HepG2 (cell line): Measurements from ENCODE around the gene HELZ2. TPM values are rescaled to one million over a fixed set of nuclear protein-coding genes. Genes with fewer than 3 reads are reported as not detected.

Source experiments
- ADNP ChIP-seq: sonication (generic); formaldehyde crosslinking; IDR thresholded peaks from 2 replicates; pipeline ENCODE4 v1.4.0; 2020; ENCODE audit warnings: missing genetic modification reagents
- HDAC6 ChIP-seq: fragments of 200-600 bp; sonication (generic); IDR thresholded peaks from 2 replicates; pipeline ENCODE4 v1.7.0; 2017; ENCODE audit warnings: mild to moderate bottlenecking, antibody characterized with exemption, low read length, low read depth
- NFKB2 ChIP-seq: sonication (generic); formaldehyde crosslinking; IDR thresholded peaks from 2 replicates; pipeline ENCODE4 v1.4.0; 2020; ENCODE audit warnings: missing genetic modification reagents, borderline replicate concordance
- NR2C2 ChIP-seq: sonication (generic); formaldehyde crosslinking; IDR thresholded peaks from 2 replicates; pipeline ENCODE4 v1.4.0; 2020; ENCODE audit warnings: missing genetic modification reagents, mild to moderate bottlenecking, moderate library complexity, borderline replicate concordance
- RFXAP ChIP-seq: sonication (generic); formaldehyde crosslinking; IDR thresholded peaks from 2 replicates; pipeline ENCODE4 v1.4.0; 2020; ENCODE audit warnings: missing genetic modification reagents, borderline replicate concordance
- SAP130 ChIP-seq: IDR thresholded peaks from 2 replicates; pipeline ENCODE4 v1.6.1; 2016; ENCODE audit warnings: low read depth
- SOX6 ChIP-seq, 2 experiments: fragments of 450-650 bp in 1 of 2; sonication (generic) in 1 of 2; formaldehyde crosslinking in 1 of 2; IDR thresholded peaks; 2 replicates each; pipeline versions ENCODE4 v1.4.0 to v1.6.1; 2017 to 2020; ENCODE audit warnings: antibody characterized with exemption in 1 of 2, mild to moderate bottlenecking in 1 of 2, missing genetic modification reagents in 1 of 2
- TRAFD1 ChIP-seq: sonication (generic); formaldehyde crosslinking; IDR thresholded peaks from 2 replicates; pipeline ENCODE4 v1.5.1; 2020; ENCODE audit warnings: missing genetic modification reagents, mild to moderate bottlenecking, borderline replicate concordance
- ZBTB10 ChIP-seq: sonication (generic); formaldehyde crosslinking; IDR thresholded peaks from 2 replicates; pipeline ENCODE4 v1.4.0; 2020; ENCODE audit warnings: missing genetic modification reagents, borderline replicate concordance
- ZBTB7A ChIP-seq: sonication (generic); formaldehyde crosslinking; IDR thresholded peaks from 2 replicates; pipeline ENCODE4 v1.8.0; 2022; ENCODE audit warnings: mild to moderate bottlenecking, missing genetic modification reagents
- ZNF329 ChIP-seq: sonication (generic); formaldehyde crosslinking; IDR thresholded peaks from 2 replicates; pipeline ENCODE4 v1.9.0; 2021; ENCODE audit warnings: low read depth, mild to moderate bottlenecking, missing genetic modification reagents
- ZNF574 ChIP-seq: sonication (generic); formaldehyde crosslinking; IDR thresholded peaks from 2 replicates; pipeline ENCODE4 v1.4.0; 2020; ENCODE audit warnings: missing genetic modification reagents
- ZNF609 ChIP-seq: sonication (generic); formaldehyde crosslinking; IDR thresholded peaks from 2 replicates; pipeline ENCODE4 v1.4.0; 2020; ENCODE audit warnings: mild to moderate bottlenecking, missing genetic modification reagents, borderline replicate concordance
- ZNF883 ChIP-seq: sonication (generic); formaldehyde crosslinking; IDR thresholded peaks from 2 replicates; pipeline ENCODE4 v1.5.1; 2020; ENCODE audit warnings: mild to moderate bottlenecking, missing genetic modification reagents; ENCODE audit errors: not compliant biosample characterization
- ZZZ3 ChIP-seq: sonication (generic); formaldehyde crosslinking; IDR thresholded peaks from 2 replicates; pipeline ENCODE4 v1.4.0; 2020; ENCODE audit warnings: missing genetic modification reagents, mild to moderate bottlenecking, borderline replicate concordance
- polyA plus RNA-seq, 8 experiments: library from polyadenylated mRNA; depleted of rRNA in 3 of 8; stranded (reverse) in 7 of 8; unstranded in 1 of 8; fragments of >200 nt; fragmentation: Illumina TruSeq in 4 of 8; extraction: Trizol in 4 of 8; gene quantifications; 2 replicates each; pipeline versions ENCODE4 v1.2.1 to v1.2.3, GENCODE V29; 2011 to 2016; ENCODE audit warnings: low read depth in 4 of 8, missing spikeins in 1 of 8, mixed read lengths in 1 of 8; ENCODE audit not compliant: insufficient read depth in 1 of 8
- total RNA-seq, 5 experiments: library from RNA; depleted of rRNA; stranded (reverse); fragments of >200 nt; fragmentation: Illumina TruSeq; extraction: Trizol; gene quantifications; 2 replicates each; pipeline ENCODE4 v1.2.3, GENCODE V29; 2016; ENCODE audit warnings: low read depth in 1 of 5

Gene HELZ2
- total and polyA plus RNA-seq, 2 of the 13 experiments (the other 11 are each of a cell fraction or from before 2014, with no cell fraction given), result 9.6 to 10.1 TPM

- TF ChIP-seq TRAFD1, result peak; percentile 89; the same call in 1 of the 2 replicates
- TF ChIP-seq ZNF574 (CRISPR knock-in tag), result peak; percentile 89
- no peak for TF ChIP-seq HDAC6
- no peak for TF ChIP-seq SOX6 (IDR thresholded peaks at IDR 0.05)
- TF ChIP-seq SOX6 (CRISPR knock-in tag; IDR thresholded peaks at IDR 0.05), result peak; percentile 78
- TF ChIP-seq ZBTB10, result peak; percentile 100
- TF ChIP-seq ZNF609 (CRISPR knock-in tag), result peak; percentile 25; the same call in 1 of the 2 replicates
- TF ChIP-seq NFKB2 (CRISPR knock-in tag), result peak; percentile 97
- TF ChIP-seq ZNF883 (CRISPR knock-in tag), result peak; percentile 97
- peak; percentile 70; the same call in 1 of the 2 replicates for TF ChIP-seq ADNP (CRISPR knock-in tag)
- TF ChIP-seq ZZZ3 (CRISPR knock-in tag), result peak; percentile 80; the same call in 1 of the 2 replicates
- peak; percentile 98 for TF ChIP-seq ZBTB7A (CRISPR knock-in tag)
- TF ChIP-seq RFXAP (CRISPR knock-in tag), result peak; percentile 88
- 0 out of 2 replicates have a peak, but pooled peaks have one; percentile 60 for TF ChIP-seq ZNF329 (CRISPR knock-in tag)
- peak; percentile 74 for TF ChIP-seq NR2C2 (CRISPR knock-in tag)
- TF ChIP-seq SAP130 (CRISPR knock-in tag), result peak; percentile 86
These were observed 36.4 kb downstream of the HELZ2 start (continued) for GRCh38 chr20:63537525-63538203.
